CD8-positive, alpha-beta memory T cell (primary cell): ENCODE results near the gene RTP3. TPM values are rescaled to one million over a fixed set of nuclear protein-coding genes. Genes with fewer than 3 reads are reported as not detected.
"Not testable (repeated sequence)": the region's sequence is repeated elsewhere in the genome, so short reads cannot be mapped to it uniquely, and the experiment has no call there.

Experiments used
- CTCF ChIA-PET: fragments of 350-600 bp; sonication (Branson Sonifier 250); formaldehyde crosslinking; loops from one replicate; lab custom pipeline; 2021; ENCODE audit warnings: antibody characterized with exemption; lab: Charles Lee
- POLR2A ChIA-PET: fragments of 350-600 bp; sonication (Branson Sonifier 250); formaldehyde crosslinking; loops from one replicate; lab custom pipeline; 2021; ENCODE audit warnings: antibody characterized with exemption; lab: Charles Lee
- DNase-seq, 5 donors: peaks; one replicate each; pipeline versions ENCODE4 v3.0.0 to v3.0.0-alpha.2; 2020 to 2022; ENCODE audit warnings: mixed read lengths in 1 of 5
- H3K27ac ChIP-seq: one replicate; pipeline ENCODE4 v1.7.0; 2013; ENCODE audit warnings: low read depth, mild to moderate bottlenecking, low read length, moderate library complexity
- H3K27me3 ChIP-seq: 2 replicates; pipeline ENCODE4 v1.7.0; 2013; ENCODE audit warnings: low read length, mild to moderate bottlenecking; ENCODE audit not compliant: insufficient read depth, poor library complexity, severe bottlenecking
- H3K36me3 ChIP-seq: 2 replicates; pipeline ENCODE4 v1.7.0; 2013; ENCODE audit warnings: mild to moderate bottlenecking, low read length, moderate library complexity; ENCODE audit not compliant: insufficient read depth
- H3K4me1 ChIP-seq: 2 replicates; pipeline ENCODE4 v1.7.0; 2013; ENCODE audit warnings: mild to moderate bottlenecking, low read length, moderate library complexity; ENCODE audit not compliant: insufficient read depth
- H3K4me3 ChIP-seq: 2 replicates; pipeline ENCODE4 v1.7.0; 2013; ENCODE audit warnings: mild to moderate bottlenecking, low read length
- H3K9me3 ChIP-seq: 2 replicates; pipeline ENCODE4 v1.7.0; 2013; ENCODE audit warnings: mild to moderate bottlenecking, low read length
- H3K27ac Mint-ChIP-seq, 8 donors: one replicate each; pipeline ENCODE4 v1.8.0; 2020 to 2021; ENCODE audit warnings: mixed read lengths in 8 of 8, mild to moderate bottlenecking in 6 of 8, inconsistent platforms in 3 of 8, moderate library complexity in 3 of 8
- H3K27me3 Mint-ChIP-seq, 2 donors: one replicate each; pipeline ENCODE4 v1.8.0; 2020 to 2021; ENCODE audit warnings: mixed read lengths in 2 of 2, mild to moderate bottlenecking in 1 of 2, moderate library complexity in 1 of 2
- H3K36me3 Mint-ChIP-seq, 3 donors: one replicate each; pipeline ENCODE4 v1.8.0; 2020 to 2021; ENCODE audit warnings: mixed read lengths in 3 of 3, inconsistent platforms in 1 of 3, mild to moderate bottlenecking in 1 of 3
- H3K4me1 Mint-ChIP-seq, 3 donors: one replicate each; pipeline ENCODE4 v1.8.0; 2020 to 2021; ENCODE audit warnings: mixed read lengths in 3 of 3, inconsistent platforms in 1 of 3, mild to moderate bottlenecking in 1 of 3
- H3K4me3 Mint-ChIP-seq, 7 donors: one replicate each; pipeline ENCODE4 v1.8.0; 2020 to 2021; ENCODE audit warnings: mixed read lengths in 7 of 7, mild to moderate bottlenecking in 6 of 7, moderate library complexity in 4 of 7, inconsistent platforms in 2 of 7
- H3K9me3 Mint-ChIP-seq, 5 donors: one replicate each; pipeline ENCODE4 v1.8.0; 2020 to 2022; ENCODE audit warnings: mixed read lengths in 5 of 5, mild to moderate bottlenecking in 3 of 5, moderate library complexity in 2 of 5, inconsistent platforms in 1 of 5
- polyA plus RNA-seq: library from polyadenylated mRNA; unstranded; fragments of 300-500 nt; fragmentation: Illumina TruSeq; gene quantifications from one replicate; pipeline ENCODE4 v1.2.3, GENCODE V29; 2021
- total RNA-seq, 2 experiments: library from RNA; stranded (reverse); gene quantifications; one replicate each; pipeline ENCODE4 v1.2.3, GENCODE V29; 2021

RTP3 gene
- total and polyA plus RNA-seq, 3 experiments from 2014 or later, result not detected

DNA sequence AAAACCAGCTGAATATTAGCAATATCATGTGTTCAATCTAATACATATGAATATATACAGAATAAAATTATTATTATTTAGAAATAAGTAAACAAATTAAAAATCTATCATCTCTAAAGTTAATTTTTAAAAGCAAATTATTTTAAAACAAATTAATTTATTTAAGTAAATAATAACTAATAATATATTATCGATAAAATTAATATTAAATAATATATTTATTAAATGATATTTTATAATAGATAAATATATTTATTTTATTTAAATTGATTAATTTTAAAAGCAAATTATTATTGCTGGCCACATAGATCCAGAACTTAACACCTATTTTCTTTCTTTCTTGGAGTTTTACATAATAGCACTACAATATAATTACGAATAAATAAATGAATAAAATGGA, 22.2 kb downstream of the RTP3 start:
- Mint-ChIP-seq H3K4me1 (peaks cover 4 to 16% (median 4%) of the 10 kb centered on the region in 3 donors), H3K9me3 (no peaks in the 10 kb centered on the region), H3K36me3 (no peaks in the 10 kb centered on the region), H3K27me3 (no peaks in the 10 kb centered on the region), H3K27ac (no peak overlapping the region), H3K4me3 (no peak overlapping the region)
- CTCF ChIA-PET, result interaction anchor here (2.8 kb wide), 1 partner anchor 31 kb away, joined by 8 read pairs; no protein-coding TSS in a partner anchor
- Histone ChIP-seq H3K9me3 (no peaks in the 10 kb centered on the region), H3K27ac (no peak overlapping the region), H3K4me1 (no peaks in the 10 kb centered on the region), H3K4me3 (no peak overlapping the region), H3K36me3 (no peaks in the 10 kb centered on the region), H3K27me3 (no peaks in the 10 kb centered on the region)
- POLR2A ChIA-PET, result no interaction called here
- DNase-seq, result no peak

DNA sequence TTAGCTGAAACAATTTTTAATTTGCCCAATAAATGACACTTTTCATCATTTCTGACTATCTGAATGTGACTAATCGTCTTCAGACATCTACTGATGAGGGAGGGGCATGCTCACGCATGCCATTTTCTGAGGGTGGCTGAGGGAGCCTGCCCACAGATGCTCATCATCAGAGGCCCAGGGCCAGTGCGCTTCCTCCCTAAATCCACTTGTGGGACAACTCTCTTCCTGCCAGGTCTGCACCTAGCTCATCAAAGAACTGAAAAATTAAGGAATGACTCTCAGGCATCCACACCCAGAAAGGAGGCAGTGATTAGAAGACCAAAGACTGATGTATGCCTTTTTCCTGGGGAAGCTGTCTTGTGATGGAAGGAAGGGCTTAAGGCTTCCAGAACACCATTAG, 22.8 kb downstream of the RTP3 start:
- Mint-ChIP-seq H3K4me1 (peaks cover 4 to 16% (median 4%) of the 10 kb centered on the region in 3 donors), H3K9me3 (no peaks in the 10 kb centered on the region), H3K27ac (no peak overlapping the region), H3K4me3 (no peak overlapping the region), H3K36me3 (no peaks in the 10 kb centered on the region), H3K27me3 (no peaks in the 10 kb centered on the region)
- H3K9me3 ChIP-seq, result no peaks in the 10 kb centered on the region
- ChIA-PET POLR2A (no interaction called here), CTCF (interaction anchor here (2.8 kb wide), 1 partner anchor 31 kb away, joined by 8 read pairs; no protein-coding TSS in a partner anchor)
- H3K4me1 ChIP-seq, result no peaks in the 10 kb centered on the region
- no peaks in the 10 kb centered on the region for H3K27me3 ChIP-seq
- H3K27ac ChIP-seq, result no peak overlapping the region
- H3K4me3 ChIP-seq, result no peak overlapping the region
- no peak for DNase-seq
- H3K36me3 ChIP-seq, result no peaks in the 10 kb centered on the region

DNA sequence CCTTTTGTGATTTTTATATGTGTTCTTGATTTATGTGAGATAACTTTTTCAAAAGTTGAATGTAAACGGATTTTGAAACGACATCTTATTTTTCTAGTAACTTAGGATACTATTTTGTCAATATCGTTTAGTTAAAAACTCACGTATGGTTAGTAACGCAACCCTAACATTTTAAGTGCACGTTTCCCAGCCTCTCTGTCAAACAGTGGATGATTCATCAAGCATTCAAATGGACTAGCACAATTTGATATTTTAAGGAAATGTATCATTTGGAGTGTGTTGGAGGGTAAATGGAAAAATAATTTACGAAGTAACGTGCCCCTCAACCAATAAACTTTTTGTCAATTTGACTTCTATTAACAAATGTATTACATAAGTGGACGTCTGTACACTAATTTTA, 23.3 kb downstream of the RTP3 start:
- Mint-ChIP-seq H3K27me3 (no peaks in the 10 kb centered on the region), H3K36me3 (no peaks in the 10 kb centered on the region), H3K4me3 (no peak overlapping the region), H3K27ac (no peak overlapping the region), H3K4me1 (peaks cover 4 to 16% (median 4%) of the 10 kb centered on the region in 3 donors), H3K9me3 (no peaks in the 10 kb centered on the region)
- H3K4me3 ChIP-seq, result no peak overlapping the region
- no peak overlapping the region for H3K27ac ChIP-seq
- ChIA-PET POLR2A (no interaction called here), CTCF (no interaction called here)
- no peaks in the 10 kb centered on the region for H3K36me3 ChIP-seq
- H3K27me3 ChIP-seq, result no peaks in the 10 kb centered on the region
- H3K9me3 ChIP-seq, result no peaks in the 10 kb centered on the region
- DNase-seq, result no peak
- no peaks in the 10 kb centered on the region for H3K4me1 ChIP-seq

DNA sequence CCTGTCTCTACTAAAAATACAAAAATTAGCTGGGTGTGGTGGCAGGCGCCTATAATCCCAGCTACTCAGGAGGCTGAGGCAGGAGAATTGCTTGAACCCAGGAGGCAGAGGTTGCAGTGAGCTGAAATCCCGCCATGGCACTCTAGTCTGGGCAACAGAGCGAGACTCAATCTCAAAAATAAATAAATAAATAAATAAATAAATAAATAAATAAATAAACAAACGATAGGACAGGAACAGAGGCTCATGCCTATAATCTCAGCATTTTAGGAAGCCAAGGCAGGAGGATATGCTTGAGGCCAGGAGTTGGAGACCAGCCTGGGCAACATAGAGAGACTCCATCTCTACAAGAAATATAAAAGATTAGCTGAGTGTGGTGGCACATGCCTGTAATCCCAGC, 24.4 kb downstream of the RTP3 start:
- H3K36me3 ChIP-seq, H3K9me3 Mint-ChIP-seq, DNase-seq, H3K27ac Mint-ChIP-seq, H3K4me1 ChIP-seq, H3K4me3 ChIP-seq, H3K9me3 ChIP-seq, H3K27me3 ChIP-seq, H3K4me1 Mint-ChIP-seq, CTCF ChIA-PET, POLR2A ChIA-PET, H3K27ac ChIP-seq, H3K27me3 Mint-ChIP-seq, H3K4me3 Mint-ChIP-seq, H3K36me3 Mint-ChIP-seq: not testable (repeated sequence)

DNA sequence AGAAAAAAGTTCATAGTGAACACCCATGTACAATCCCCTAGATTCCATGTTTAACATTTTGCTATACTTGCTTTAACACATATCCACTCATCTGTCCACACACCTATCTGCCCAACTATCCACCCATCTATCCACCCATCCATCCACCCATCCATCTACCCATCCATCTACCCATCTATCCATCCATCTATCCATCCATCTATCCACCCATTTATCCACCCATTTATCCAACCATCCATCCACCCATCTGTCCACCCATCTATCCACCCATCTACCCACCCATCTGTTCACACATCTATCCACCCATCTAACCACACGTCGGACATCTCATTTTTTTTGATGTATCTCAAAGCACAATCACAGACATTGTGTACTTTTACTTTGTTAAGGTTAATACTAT, 25.8 kb downstream of the RTP3 start:
- no peak overlapping the region for H3K27ac ChIP-seq
- peak overlapping the region in 1 of 8 donors; percentile 14 for H3K27ac Mint-ChIP-seq
- no peaks in the 10 kb centered on the region for H3K4me1 ChIP-seq
- no peaks in the 10 kb centered on the region for H3K9me3 Mint-ChIP-seq
- ChIA-PET CTCF (no interaction called here), POLR2A (no interaction called here)
- DNase-seq, result no peak
- H3K27me3 ChIP-seq, result no peaks in the 10 kb centered on the region
- H3K4me3 ChIP-seq, result no peak overlapping the region
- H3K4me3 Mint-ChIP-seq, result no peak overlapping the region
- no peaks in the 10 kb centered on the region for H3K27me3 Mint-ChIP-seq
- no peaks in the 10 kb centered on the region for H3K36me3 ChIP-seq
- no peaks in the 10 kb centered on the region for H3K4me1 Mint-ChIP-seq
- H3K9me3 ChIP-seq, result no peaks in the 10 kb centered on the region
- no peaks in the 10 kb centered on the region for H3K36me3 Mint-ChIP-seq

DNA sequence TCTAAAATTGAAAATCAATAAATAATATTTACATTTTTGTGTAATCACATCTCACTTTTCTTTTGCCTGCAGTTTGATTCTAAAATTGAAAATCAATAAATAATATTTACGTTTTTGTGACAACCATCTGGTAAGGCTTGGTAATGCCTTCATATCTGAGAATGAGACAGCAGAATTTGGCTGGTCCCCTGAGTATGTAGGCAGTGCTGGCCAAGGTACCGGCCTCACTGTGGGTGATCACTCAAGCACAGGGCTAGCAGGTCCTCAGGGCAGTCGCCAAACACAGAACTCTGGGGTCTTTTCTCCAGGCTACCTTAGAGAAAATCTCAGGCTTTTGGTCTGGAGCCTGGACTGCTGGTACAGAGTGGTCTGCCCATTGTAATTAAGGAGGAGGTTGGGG, 26.2 kb downstream of the RTP3 start:
- ChIA-PET POLR2A (no interaction called here), CTCF (no interaction called here)
- Mint-ChIP-seq H3K4me1 (no peaks in the 10 kb centered on the region), H3K36me3 (no peaks in the 10 kb centered on the region), H3K4me3 (no peak overlapping the region), H3K9me3 (no peaks in the 10 kb centered on the region), H3K27ac (no peak overlapping the region), H3K27me3 (no peaks in the 10 kb centered on the region)
- H3K36me3 ChIP-seq, result no peaks in the 10 kb centered on the region
- H3K4me3 ChIP-seq, result no peak overlapping the region
- no peaks in the 10 kb centered on the region for H3K4me1 ChIP-seq
- no peak for DNase-seq
- H3K27ac ChIP-seq, result no peak overlapping the region
- H3K9me3 ChIP-seq, result no peaks in the 10 kb centered on the region
- H3K27me3 ChIP-seq, result no peaks in the 10 kb centered on the region

DNA sequence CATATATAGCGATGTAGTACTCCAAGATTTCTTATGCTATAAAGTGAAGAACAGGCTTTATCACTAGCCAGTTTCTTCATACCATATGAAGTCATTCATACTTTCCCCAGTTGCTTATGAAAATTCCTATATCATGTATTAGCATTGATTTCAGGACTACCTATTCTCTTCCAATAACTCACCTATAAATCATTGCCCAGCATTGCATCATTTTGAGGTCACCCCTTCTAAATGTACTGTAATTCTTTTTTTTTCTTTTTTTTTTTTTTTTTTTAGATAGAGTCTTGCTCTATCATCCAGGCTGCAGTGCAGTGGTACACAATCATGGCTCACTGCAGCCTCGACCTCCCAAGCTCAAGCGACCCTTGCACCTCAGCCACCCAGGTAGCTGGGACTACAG, 27.1 kb downstream of the RTP3 start:
- no peak overlapping the region for H3K4me3 ChIP-seq
- POLR2A ChIA-PET, result interaction anchor here (0.6 kb wide), 1 partner anchor 223 kb away, joined by 6 read pairs; no protein-coding TSS in a partner anchor
- no peak overlapping the region for H3K27ac ChIP-seq
- H3K36me3 Mint-ChIP-seq, result no peaks in the 10 kb centered on the region
- no peaks in the 10 kb centered on the region for H3K9me3 ChIP-seq
- no peak overlapping the region for H3K27ac Mint-ChIP-seq
- H3K4me3 Mint-ChIP-seq, result no peak overlapping the region
- H3K36me3 ChIP-seq, result no peaks in the 10 kb centered on the region
- no peaks in the 10 kb centered on the region for H3K4me1 ChIP-seq
- no peaks in the 10 kb centered on the region for H3K4me1 Mint-ChIP-seq
- CTCF ChIA-PET, result interaction anchor here (1.4 to 1.6 kb wide), 2 partner anchors 11 to 36 kb away, joined by 3 to 5 read pairs; no protein-coding TSS in a partner anchor
- H3K27me3 ChIP-seq, result no peaks in the 10 kb centered on the region
- H3K9me3 Mint-ChIP-seq, result no peaks in the 10 kb centered on the region
- no peak for DNase-seq
- no peaks in the 10 kb centered on the region for H3K27me3 Mint-ChIP-seq

DNA sequence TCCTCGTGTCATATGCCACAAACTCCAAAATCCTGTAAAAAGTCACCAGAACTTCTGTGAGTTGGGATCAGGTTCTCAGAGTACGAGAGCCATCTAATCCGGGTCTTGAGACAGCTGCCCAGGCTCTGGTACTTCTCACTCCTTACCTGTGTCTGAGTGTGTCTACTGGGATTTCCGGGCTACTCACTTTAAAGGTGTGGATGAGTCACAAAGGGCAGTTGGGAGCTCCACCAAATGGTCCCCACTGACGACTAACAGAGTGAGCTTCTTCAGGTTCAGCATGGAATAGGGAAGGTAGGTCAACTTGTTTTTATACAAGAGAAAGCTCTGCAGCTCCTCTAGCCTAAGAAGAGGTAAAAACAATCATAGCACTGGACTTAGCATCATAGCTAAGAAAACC, 29.5 kb downstream of the RTP3 start:
- H3K4me1 ChIP-seq, result no peaks in the 10 kb centered on the region
- Mint-ChIP-seq H3K4me1 (no peaks in the 10 kb centered on the region), H3K4me3 (no peak overlapping the region), H3K36me3 (no peaks in the 10 kb centered on the region), H3K27me3 (no peaks in the 10 kb centered on the region), H3K27ac (no peak overlapping the region), H3K9me3 (no peaks in the 10 kb centered on the region)
- no peak for DNase-seq
- no peaks in the 10 kb centered on the region for H3K9me3 ChIP-seq
- H3K36me3 ChIP-seq, result no peaks in the 10 kb centered on the region
- no peak overlapping the region for H3K27ac ChIP-seq
- ChIA-PET POLR2A (interaction anchor here (1.9 kb wide), 1 partner anchor 11 kb away, joined by 7 read pairs; no protein-coding TSS in a partner anchor), CTCF (no interaction called here)
- no peaks in the 10 kb centered on the region for H3K27me3 ChIP-seq
- H3K4me3 ChIP-seq, result no peak overlapping the region
